DOHH2 (cell line): Measurements from ENCODE around the gene MAP2K5.

Experiments
- H3F3A ChIP-seq: fragments of 200-600 bp; sonication (generic), shearing (Covaris generic); 2 replicates; pipeline ENCODE4 v1.6.0; 2016; ENCODE audit warnings: antibody characterized with exemption, mild to moderate bottlenecking; ENCODE audit not compliant: control insufficient read depth, insufficient read depth
- H3K27ac ChIP-seq: fragments of 200-600 bp; sonication (generic); 2 replicates; pipeline ENCODE4 v1.5.1; 2014; ENCODE audit warnings: low read depth, mild to moderate bottlenecking, low read length, moderate library complexity
- H3K27me3 ChIP-seq: fragments of 200-600 bp; sonication (generic); 2 replicates; pipeline ENCODE4 v1.6.1; 2014; ENCODE audit warnings: mild to moderate bottlenecking, low read length, mixed read lengths; ENCODE audit not compliant: control insufficient read depth
- H3K36me3 ChIP-seq: fragments of 200-600 bp; sonication (generic); 2 replicates; pipeline ENCODE4 v1.6.1; 2014; ENCODE audit warnings: mild to moderate bottlenecking, low read length, moderate library complexity, mixed read lengths; ENCODE audit not compliant: control insufficient read depth
- H3K4me1 ChIP-seq: fragments of 200-600 bp; sonication (generic); 2 replicates; pipeline ENCODE4 v1.6.1; 2014; ENCODE audit warnings: mild to moderate bottlenecking, low read length, mixed read lengths; ENCODE audit not compliant: control insufficient read depth
- H3K4me2 ChIP-seq: fragments of 200-600 bp; sonication (generic); 2 replicates; pipeline ENCODE4 v1.6.0; 2014; ENCODE audit warnings: mild to moderate bottlenecking, low read length, moderate library complexity
- H3K4me3 ChIP-seq: fragments of 200-600 bp; sonication (generic); 2 replicates; pipeline ENCODE4 v1.5.1; 2014; ENCODE audit warnings: mild to moderate bottlenecking, low read length, mixed read lengths
- H3K79me2 ChIP-seq: fragments of 200-600 bp; sonication (generic); 2 replicates; pipeline ENCODE4 v1.6.1; 2014; ENCODE audit warnings: mild to moderate bottlenecking, low read length, mixed read lengths; ENCODE audit not compliant: control insufficient read depth
- H3K9me2 ChIP-seq: fragments of 200-600 bp; sonication (generic); replicated peaks from 2 replicates; pipeline ENCODE4 v1.6.1; 2014; ENCODE audit warnings: mild to moderate bottlenecking, low read length, mixed read lengths; ENCODE audit not compliant: control insufficient read depth
- H3K9me3 ChIP-seq: fragments of 200-600 bp; sonication (generic); 2 replicates; pipeline ENCODE4 v1.6.1; 2014; ENCODE audit warnings: antibody characterized with exemption, low read length, mixed read lengths; ENCODE audit not compliant: control insufficient read depth, insufficient read depth
- H4K20me1 ChIP-seq: fragments of 200-600 bp; sonication (generic); 2 replicates; pipeline ENCODE4 v1.6.0; 2014; ENCODE audit warnings: low read depth, mild to moderate bottlenecking, antibody characterized with exemption, low read length, moderate library complexity; ENCODE audit not compliant: control insufficient read depth, insufficient read depth
- EZH2phosphoT487 ChIP-seq: fragments of 200-600 bp; sonication (generic); IDR thresholded peaks from 2 replicates; pipeline ENCODE4 v1.6.1; 2017; ENCODE audit warnings: borderline replicate concordance, mild to moderate bottlenecking, antibody characterized with exemption, low read length, moderate library complexity, mixed read lengths
- TF ChIP-seq, protein P1 (sequence below): fragments of 200-600 bp; sonication (generic); IDR thresholded peaks from one replicate; pipeline ENCODE4 v1.5.1; 2014; ENCODE audit warnings: antibody characterized with exemption, mild to moderate bottlenecking, low read depth, low read length; ENCODE audit not compliant: poor library complexity, severe bottlenecking

MAP2K5 gene

DNA sequence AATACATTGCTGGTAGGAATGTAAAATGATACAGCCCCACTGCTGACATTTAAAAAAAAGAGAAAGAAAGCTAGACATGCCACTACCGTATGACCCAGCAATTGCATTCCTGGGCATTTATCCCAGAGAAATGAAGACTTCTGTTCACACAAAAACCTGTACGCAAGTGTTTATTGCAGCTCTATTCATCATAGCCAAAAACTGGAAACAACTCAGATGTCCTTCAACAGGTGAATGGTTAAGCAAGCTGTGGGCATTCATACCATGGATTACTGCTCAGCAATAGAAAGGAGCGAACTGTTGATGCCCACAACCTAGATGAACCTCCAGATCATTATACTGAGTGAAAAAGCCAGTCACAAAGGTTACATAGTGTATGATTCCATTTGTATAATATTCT lies 132.5 kb downstream of the MAP2K5 start:
- Histone ChIP-seq H3K4me3 (no peak overlapping the region), H3K4me1 (no peaks in the 10 kb centered on the region), H3K9me2 (no peaks in the 10 kb centered on the region), H3K27ac (no peak overlapping the region), H3K4me2 (no peak overlapping the region), H3K79me2 (no peaks in the 10 kb centered on the region), H3F3A (no peaks in the 10 kb centered on the region), H3K36me3 (no peaks in the 10 kb centered on the region), H3K9me3 (no peaks in the 10 kb centered on the region), H4K20me1 (no peaks in the 10 kb centered on the region), H3K27me3 (no peaks in the 10 kb centered on the region)
- TF ChIP-seq, protein P1, sequence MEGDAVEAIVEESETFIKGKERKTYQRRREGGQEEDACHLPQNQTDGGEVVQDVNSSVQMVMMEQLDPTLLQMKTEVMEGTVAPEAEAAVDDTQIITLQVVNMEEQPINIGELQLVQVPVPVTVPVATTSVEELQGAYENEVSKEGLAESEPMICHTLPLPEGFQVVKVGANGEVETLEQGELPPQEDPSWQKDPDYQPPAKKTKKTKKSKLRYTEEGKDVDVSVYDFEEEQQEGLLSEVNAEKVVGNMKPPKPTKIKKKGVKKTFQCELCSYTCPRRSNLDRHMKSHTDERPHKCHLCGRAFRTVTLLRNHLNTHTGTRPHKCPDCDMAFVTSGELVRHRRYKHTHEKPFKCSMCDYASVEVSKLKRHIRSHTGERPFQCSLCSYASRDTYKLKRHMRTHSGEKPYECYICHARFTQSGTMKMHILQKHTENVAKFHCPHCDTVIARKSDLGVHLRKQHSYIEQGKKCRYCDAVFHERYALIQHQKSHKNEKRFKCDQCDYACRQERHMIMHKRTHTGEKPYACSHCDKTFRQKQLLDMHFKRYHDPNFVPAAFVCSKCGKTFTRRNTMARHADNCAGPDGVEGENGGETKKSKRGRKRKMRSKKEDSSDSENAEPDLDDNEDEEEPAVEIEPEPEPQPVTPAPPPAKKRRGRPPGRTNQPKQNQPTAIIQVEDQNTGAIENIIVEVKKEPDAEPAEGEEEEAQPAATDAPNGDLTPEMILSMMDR, result no peak
- no peak for TF ChIP-seq EZH2phosphoT487

DNA sequence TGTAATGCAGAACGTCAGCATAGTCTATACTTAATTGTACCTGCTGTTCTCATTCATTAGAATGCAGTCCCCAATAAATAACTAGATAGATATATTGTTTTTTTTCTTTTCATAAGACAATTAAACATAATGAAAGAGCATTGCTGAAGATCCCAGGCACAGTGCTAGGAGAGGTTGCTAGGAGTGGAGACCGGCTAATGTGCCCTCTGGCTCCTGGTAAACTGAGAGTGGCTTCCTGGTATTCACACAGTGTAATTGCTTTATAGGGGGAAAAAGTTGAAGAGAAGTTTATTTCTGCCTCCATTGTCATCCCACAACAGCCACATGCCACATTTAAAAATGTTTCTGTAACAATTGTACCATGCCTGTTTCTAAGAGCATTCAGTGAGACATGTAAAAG lies 135.6 kb downstream of the MAP2K5 start:
- Histone ChIP-seq H3K9me2 (no peaks in the 10 kb centered on the region), H3K36me3 (no peaks in the 10 kb centered on the region), H3K27me3 (no peaks in the 10 kb centered on the region), H4K20me1 (no peaks in the 10 kb centered on the region), H3K9me3 (no peaks in the 10 kb centered on the region), H3F3A (no peaks in the 10 kb centered on the region), H3K27ac (no peak overlapping the region), H3K79me2 (no peaks in the 10 kb centered on the region), H3K4me1 (peaks cover 6% of the 10 kb centered on the region), H3K4me2 (no peak overlapping the region), H3K4me3 (no peak overlapping the region)
- TF ChIP-seq, protein P1, result no peak
- no peak for TF ChIP-seq EZH2phosphoT487

DNA sequence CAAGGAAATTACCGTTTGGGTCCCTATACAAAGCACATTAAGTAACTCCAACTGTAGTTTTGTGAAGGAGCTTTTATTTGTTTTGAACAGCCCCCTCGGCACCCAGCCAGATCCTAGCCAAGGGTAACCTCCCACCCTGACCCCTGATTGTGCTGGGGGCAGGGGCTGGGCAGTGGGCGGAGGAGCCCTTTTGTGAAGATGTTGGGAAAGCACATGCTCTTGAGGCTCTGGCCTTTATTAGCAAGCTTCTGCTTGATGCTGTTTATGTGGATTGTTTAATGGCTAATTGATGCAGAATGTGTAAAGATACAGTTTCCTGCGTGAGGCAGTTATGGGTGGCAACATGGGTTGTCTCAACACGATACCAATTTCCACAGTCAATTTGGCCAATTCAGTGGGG lies 136.5 kb downstream of the MAP2K5 start:
- H3K4me1 ChIP-seq, result peaks cover 6% of the 10 kb centered on the region
- H3K9me2 ChIP-seq, result no peaks in the 10 kb centered on the region
- no peaks in the 10 kb centered on the region for H4K20me1 ChIP-seq
- H3K27ac ChIP-seq, result no peak overlapping the region
- H3K4me2 ChIP-seq, result no peak overlapping the region
- no peak for TF ChIP-seq EZH2phosphoT487
- TF ChIP-seq, protein P1, result no peak
- H3F3A ChIP-seq, result no peaks in the 10 kb centered on the region
- no peak overlapping the region for H3K4me3 ChIP-seq
- peaks cover 5% of the 10 kb centered on the region; the same call in 1 of the 2 replicates for H3K9me3 ChIP-seq
- H3K79me2 ChIP-seq, result no peaks in the 10 kb centered on the region
- no peaks in the 10 kb centered on the region for H3K27me3 ChIP-seq
- no peaks in the 10 kb centered on the region for H3K36me3 ChIP-seq
